Neural progenitor cell (in vitro differentiated cells): ENCODE measurements around the gene SLMAP. TPM values are rescaled to one million over a fixed set of nuclear protein-coding genes. Genes with fewer than 3 reads are reported as not detected.

Experiments used
- DNase-seq: peaks from one replicate; pipeline ENCODE4 v3.0.0-alpha.2; 2016; ENCODE audit warnings: low spot score
- H2AFZ ChIP-seq: fragments of 200-600 bp; sonication (generic); replicated peaks from 2 replicates; pipeline ENCODE4 v1.6.1; 2016; ENCODE audit warnings: antibody characterized with exemption
- H3F3A ChIP-seq: fragments of 200-600 bp; sonication (generic); 2 replicates; pipeline ENCODE4 v1.6.1; 2016; ENCODE audit warnings: antibody characterized with exemption, low read depth
- H3K27ac ChIP-seq: fragments of 200-600 bp; sonication (generic); 2 replicates; pipeline ENCODE4 v1.5.1; 2016; ENCODE audit warnings: mild to moderate bottlenecking
- H3K27me3 ChIP-seq: fragments of 200-600 bp; sonication (generic); 2 replicates; pipeline ENCODE4 v1.6.1; 2016; ENCODE audit warnings: mild to moderate bottlenecking, moderate library complexity
- H3K36me3 ChIP-seq: fragments of 200-600 bp; sonication (generic); 2 replicates; pipeline ENCODE4 v1.5.1; 2016
- H3K4me1 ChIP-seq: fragments of 200-600 bp; sonication (generic); 2 replicates; pipeline ENCODE4 v1.6.1; 2016; ENCODE audit warnings: mixed run types
- H3K4me2 ChIP-seq: fragments of 200-600 bp; sonication (generic); 2 replicates; pipeline ENCODE4 v1.6.1; 2016
- H3K4me3 ChIP-seq: fragments of 200-600 bp; sonication (generic); 2 replicates; pipeline ENCODE4 v1.5.1; 2016
- H3K79me2 ChIP-seq: fragments of 200-600 bp; sonication (generic); 2 replicates; pipeline ENCODE4 v1.6.1; 2016; ENCODE audit warnings: low read depth
- H3K9ac ChIP-seq: fragments of 200-600 bp; sonication (generic); 2 replicates; pipeline ENCODE4 v1.6.1; 2016
- H3K9me3 ChIP-seq: fragments of 200-600 bp; sonication (generic); 2 replicates; pipeline ENCODE4 v1.5.1; 2016; ENCODE audit warnings: low read depth
- H4K20me1 ChIP-seq: fragments of 200-600 bp; sonication (generic); 2 replicates; pipeline ENCODE4 v1.6.1; 2016; ENCODE audit warnings: low read depth
- H3K27ac Mint-ChIP-seq: 3 replicates; pipeline ENCODE4 v1.8.0; 2021; ENCODE audit warnings: mixed read lengths
- H3K27me3 Mint-ChIP-seq: 2 replicates; pipeline ENCODE4 v1.8.0; 2022; ENCODE audit warnings: low read depth, mild to moderate bottlenecking, inconsistent platforms, moderate library complexity, mixed read lengths; ENCODE audit not compliant: insufficient read depth
- H3K36me3 Mint-ChIP-seq: 3 replicates; pipeline ENCODE4 v1.8.0; 2021; ENCODE audit warnings: mixed read lengths
- H3K4me1 Mint-ChIP-seq: 3 replicates; pipeline ENCODE4 v1.8.0; 2021; ENCODE audit warnings: mixed read lengths
- H3K4me3 Mint-ChIP-seq: 3 replicates; pipeline ENCODE4 v1.8.0; 2021; ENCODE audit warnings: mild to moderate bottlenecking, moderate library complexity, mixed read lengths
- H3K9me3 Mint-ChIP-seq: 3 replicates; pipeline ENCODE4 v1.8.0; 2020; ENCODE audit warnings: mixed read lengths
- EZH2 ChIP-seq: fragments of 200-600 bp; sonication (generic); IDR thresholded peaks from 2 replicates; pipeline ENCODE4 v1.6.1; 2017; ENCODE audit warnings: antibody characterized with exemption, mild to moderate bottlenecking, moderate library complexity
- EZH2phosphoT487 ChIP-seq: fragments of 200-600 bp; sonication (generic); IDR thresholded peaks from 2 replicates; pipeline ENCODE4 v1.6.1; 2017; ENCODE audit warnings: antibody characterized with exemption
- total RNA-seq: library from RNA; depleted of rRNA; stranded (reverse); fragments of >200 nt; gene quantifications from 2 replicates; pipeline ENCODE4 v1.2.3, GENCODE V29; 2015; ENCODE audit warnings: low replicate concordance
- TF ChIP-seq, protein P1 (sequence below): fragments of 200-600 bp; sonication (generic); IDR thresholded peaks from 2 replicates; pipeline ENCODE4 v1.5.1; 2017; ENCODE audit warnings: antibody characterized with exemption, mild to moderate bottlenecking

Gene SLMAP
- total RNA-seq, 1 donor from 2014 or later: 59.4 TPM

- Histone ChIP-seq H3K9ac (no peak overlapping the region), H3K4me3 (no peak overlapping the region), H3F3A (no peaks in the 10 kb centered on the region), H4K20me1 (peaks cover 42% of the 10 kb centered on the region), H3K36me3 (no peaks in the 10 kb centered on the region), H3K9me3 (no peaks in the 10 kb centered on the region), H3K4me2 (no peak overlapping the region), H3K27ac (no peak overlapping the region), H3K4me1 (no peaks in the 10 kb centered on the region), H2AFZ (no peak overlapping the region), H3K79me2 (peaks cover 94% of the 10 kb centered on the region), H3K27me3 (no peaks in the 10 kb centered on the region)
- H3K27ac Mint-ChIP-seq: no peak overlapping the region
- peaks cover 5% of the 10 kb centered on the region for H3K36me3 Mint-ChIP-seq
- DNase-seq: no peak
- H3K4me3 Mint-ChIP-seq: no peak overlapping the region
- no peaks in the 10 kb centered on the region for H3K27me3 Mint-ChIP-seq
- TF ChIP-seq EZH2phosphoT487 (no peak), EZH2 (no peak)
- TF ChIP-seq, protein P1, sequence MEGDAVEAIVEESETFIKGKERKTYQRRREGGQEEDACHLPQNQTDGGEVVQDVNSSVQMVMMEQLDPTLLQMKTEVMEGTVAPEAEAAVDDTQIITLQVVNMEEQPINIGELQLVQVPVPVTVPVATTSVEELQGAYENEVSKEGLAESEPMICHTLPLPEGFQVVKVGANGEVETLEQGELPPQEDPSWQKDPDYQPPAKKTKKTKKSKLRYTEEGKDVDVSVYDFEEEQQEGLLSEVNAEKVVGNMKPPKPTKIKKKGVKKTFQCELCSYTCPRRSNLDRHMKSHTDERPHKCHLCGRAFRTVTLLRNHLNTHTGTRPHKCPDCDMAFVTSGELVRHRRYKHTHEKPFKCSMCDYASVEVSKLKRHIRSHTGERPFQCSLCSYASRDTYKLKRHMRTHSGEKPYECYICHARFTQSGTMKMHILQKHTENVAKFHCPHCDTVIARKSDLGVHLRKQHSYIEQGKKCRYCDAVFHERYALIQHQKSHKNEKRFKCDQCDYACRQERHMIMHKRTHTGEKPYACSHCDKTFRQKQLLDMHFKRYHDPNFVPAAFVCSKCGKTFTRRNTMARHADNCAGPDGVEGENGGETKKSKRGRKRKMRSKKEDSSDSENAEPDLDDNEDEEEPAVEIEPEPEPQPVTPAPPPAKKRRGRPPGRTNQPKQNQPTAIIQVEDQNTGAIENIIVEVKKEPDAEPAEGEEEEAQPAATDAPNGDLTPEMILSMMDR: no peak
- no peaks in the 10 kb centered on the region for H3K4me1 Mint-ChIP-seq
- no peaks in the 10 kb centered on the region for H3K9me3 Mint-ChIP-seq
These were observed 16.1 kb downstream of the SLMAP start for GRCh38 chr3:57772251-57772650.

- peaks cover 9% of the 10 kb centered on the region for H4K20me1 ChIP-seq
- H3K27me3 ChIP-seq: no peaks in the 10 kb centered on the region
- Mint-ChIP-seq H3K27me3 (no peaks in the 10 kb centered on the region), H3K4me1 (no peaks in the 10 kb centered on the region), H3K4me3 (no peak overlapping the region), H3K27ac (no peak overlapping the region), H3K36me3 (no peaks in the 10 kb centered on the region), H3K9me3 (no peaks in the 10 kb centered on the region)
- no peak overlapping the region for H3K4me3 ChIP-seq
- no peak for TF ChIP-seq EZH2
- TF ChIP-seq EZH2phosphoT487: no peak
- TF ChIP-seq, protein P1: no peak
- no peaks in the 10 kb centered on the region for H3F3A ChIP-seq
- H3K9me3 ChIP-seq: no peaks in the 10 kb centered on the region
- H3K79me2 ChIP-seq: peaks cover 93% of the 10 kb centered on the region
- H3K9ac ChIP-seq: no peak overlapping the region
- no peak overlapping the region for H3K27ac ChIP-seq
- no peaks in the 10 kb centered on the region for H3K36me3 ChIP-seq
- no peak overlapping the region for H2AFZ ChIP-seq
- DNase-seq: no peak
- H3K4me2 ChIP-seq: no peak overlapping the region
- H3K4me1 ChIP-seq: no peaks in the 10 kb centered on the region
These were observed 21.7 kb downstream of the SLMAP start for GRCh38 chr3:57777774-57778173.

- Histone ChIP-seq H3K9me3 (no peaks in the 10 kb centered on the region), H3K79me2 (peaks cover 93% of the 10 kb centered on the region), H3K4me1 (no peaks in the 10 kb centered on the region), H3K4me2 (no peak overlapping the region), H3K27me3 (no peaks in the 10 kb centered on the region), H3F3A (no peaks in the 10 kb centered on the region), H3K4me3 (no peak overlapping the region), H3K27ac (no peak overlapping the region), H4K20me1 (peaks cover 4% of the 10 kb centered on the region), H2AFZ (no peak overlapping the region), H3K36me3 (no peaks in the 10 kb centered on the region), H3K9ac (no peak overlapping the region)
- no peak overlapping the region for H3K4me3 Mint-ChIP-seq
- H3K27me3 Mint-ChIP-seq: no peaks in the 10 kb centered on the region
- no peak for TF ChIP-seq EZH2
- TF ChIP-seq, protein P1: no peak
- TF ChIP-seq EZH2phosphoT487: no peak
- H3K27ac Mint-ChIP-seq: no peak overlapping the region
- no peaks in the 10 kb centered on the region for H3K4me1 Mint-ChIP-seq
- no peaks in the 10 kb centered on the region for H3K36me3 Mint-ChIP-seq
- no peak for DNase-seq
- no peaks in the 10 kb centered on the region for H3K9me3 Mint-ChIP-seq
These were observed 22.4 kb downstream of the SLMAP start for GRCh38 chr3:57778494-57778893.

DNA sequence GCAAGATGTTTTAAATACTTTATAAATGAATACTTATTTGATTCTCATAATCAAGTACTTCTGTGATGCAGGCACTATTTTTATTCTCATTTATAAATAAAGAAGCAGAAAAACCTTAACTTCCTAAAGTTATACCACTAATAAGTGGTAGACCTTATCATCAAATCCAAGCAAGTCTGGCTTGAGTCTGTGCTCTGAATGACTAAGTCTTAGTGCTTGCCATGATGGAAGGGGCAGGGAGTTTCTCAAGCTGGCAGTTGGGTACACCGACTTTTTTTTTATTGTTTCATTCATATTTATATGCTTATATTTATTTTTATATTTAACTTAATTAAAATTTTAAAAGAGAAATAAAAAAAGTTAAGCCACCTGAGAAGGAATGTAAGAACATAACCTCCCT is 23.6 kb downstream of the SLMAP start:
- no peaks in the 10 kb centered on the region for H3K36me3 ChIP-seq
- H3K4me1 ChIP-seq: no peaks in the 10 kb centered on the region
- Mint-ChIP-seq H3K27me3 (no peaks in the 10 kb centered on the region), H3K4me1 (no peaks in the 10 kb centered on the region), H3K9me3 (no peaks in the 10 kb centered on the region), H3K4me3 (no peak overlapping the region), H3K36me3 (no peaks in the 10 kb centered on the region), H3K27ac (no peak overlapping the region)
- no peaks in the 10 kb centered on the region for H3K9me3 ChIP-seq
- no peak overlapping the region for H3K9ac ChIP-seq
- H3K4me2 ChIP-seq: no peak overlapping the region
- H3F3A ChIP-seq: no peaks in the 10 kb centered on the region
- H3K79me2 ChIP-seq: peaks cover 93% of the 10 kb centered on the region
- TF ChIP-seq, protein P1: no peak
- TF ChIP-seq EZH2phosphoT487: no peak
- TF ChIP-seq EZH2: no peak
- no peak for DNase-seq
- H3K27me3 ChIP-seq: no peaks in the 10 kb centered on the region
- no peak overlapping the region for H3K4me3 ChIP-seq
- no peak overlapping the region for H3K27ac ChIP-seq
- H4K20me1 ChIP-seq: peaks cover 13% of the 10 kb centered on the region
- no peak overlapping the region for H2AFZ ChIP-seq
